Activated CD4-positive, alpha-beta T cell treated with anti-CD3 and anti-CD28 coated beads for 36 hours (primary cell): Measurements from ENCODE around the gene GALNT7. TPM values are rescaled to one million over a fixed set of nuclear protein-coding genes. Genes with fewer than 3 reads are reported as not detected.
A peak's percentile ranks its signal among the peaks of the same experiment; 100 is the strongest.

Source experiments
- ATAC-seq: fragments of 200-7000 bp; cut with Tn5 transposase; one replicate; pipeline ENCODE4 v1.10.0; 2021; ENCODE audit warnings: mild to moderate bottlenecking, moderate library complexity
- CTCF ChIA-PET: fragments of 350-600 bp; sonication (Branson Sonifier 250); formaldehyde crosslinking; loops from one replicate; lab custom pipeline; 2021; ENCODE audit warnings: antibody characterized with exemption; lab: Charles Lee
- POLR2A ChIA-PET: fragments of 350-600 bp; sonication (Branson Sonifier 250); formaldehyde crosslinking; loops from one replicate; lab custom pipeline; 2021; ENCODE audit warnings: antibody characterized with exemption, inconsistent platforms; lab: Charles Lee
- DNase-seq: peaks from one replicate; pipeline ENCODE4 v3.0.0-alpha.2; 2020
- H3K27ac Mint-ChIP-seq: one replicate; pipeline ENCODE4 v1.8.0; 2021; ENCODE audit warnings: mixed read lengths
- H3K27me3 Mint-ChIP-seq: one replicate; pipeline ENCODE4 v1.8.0; 2021; ENCODE audit warnings: mixed read lengths
- H3K36me3 Mint-ChIP-seq: one replicate; pipeline ENCODE4 v1.8.0; 2021; ENCODE audit warnings: low read depth, mixed read lengths
- H3K4me1 Mint-ChIP-seq: one replicate; pipeline ENCODE4 v1.8.0; 2021; ENCODE audit warnings: mixed read lengths
- H3K4me3 Mint-ChIP-seq: one replicate; pipeline ENCODE4 v1.8.0; 2021; ENCODE audit warnings: mild to moderate bottlenecking, moderate library complexity, mixed read lengths
- H3K9me3 Mint-ChIP-seq: one replicate; pipeline ENCODE4 v1.8.0; 2021; ENCODE audit warnings: low read depth, mixed read lengths
- intact Hi-C, 2 experiments: fragments of 100-400 bp; cut with DNase I in 1 of 2; cut with micrococcal nuclease in 1 of 2; formaldehyde crosslinking; loops; one replicate each; pipeline versions ENCODE4 v1.14.2 to v1.15.1; 2022 to 2024; cut with DNase I, micrococcal nuclease
- microRNA-seq: library from miRNA; unstranded; fragments of <30 nt; microRNA quantifications from one replicate; pipeline ENCODE4 v1.2.0, GENCODE V29; 2021; ENCODE audit warnings: borderline replicate concordance
- total RNA-seq, 2 experiments: library from RNA; stranded (reverse); gene quantifications; one replicate each; pipeline ENCODE4 v1.2.3, GENCODE V29; 2021

Gene GALNT7
- total RNA-seq, 2 experiments from 2014 or later = 11.4 to 15.1 TPM

DNA sequence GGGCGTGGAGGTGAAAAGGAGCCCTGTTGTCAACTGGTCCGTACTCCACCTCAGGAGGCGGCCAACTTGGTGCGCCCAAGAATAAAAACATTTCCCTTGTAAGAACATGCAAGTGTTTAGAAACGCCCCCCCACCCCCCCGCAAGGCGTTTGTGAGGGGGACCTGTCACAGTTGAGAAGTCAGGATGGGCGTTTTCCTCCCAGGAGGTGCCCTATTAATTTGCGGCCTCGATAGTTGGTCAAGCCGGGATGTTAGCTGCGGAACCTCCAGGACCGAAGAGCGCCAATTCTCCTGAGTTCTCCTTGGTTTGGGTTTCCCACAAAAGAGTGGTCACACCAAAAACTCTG lies 201.5 kb downstream of the GALNT7 start:
- peaks cover 14% of the 10 kb centered on the region for H3K36me3 Mint-ChIP-seq
- H3K9me3 Mint-ChIP-seq = no peaks in the 10 kb centered on the region

DNA sequence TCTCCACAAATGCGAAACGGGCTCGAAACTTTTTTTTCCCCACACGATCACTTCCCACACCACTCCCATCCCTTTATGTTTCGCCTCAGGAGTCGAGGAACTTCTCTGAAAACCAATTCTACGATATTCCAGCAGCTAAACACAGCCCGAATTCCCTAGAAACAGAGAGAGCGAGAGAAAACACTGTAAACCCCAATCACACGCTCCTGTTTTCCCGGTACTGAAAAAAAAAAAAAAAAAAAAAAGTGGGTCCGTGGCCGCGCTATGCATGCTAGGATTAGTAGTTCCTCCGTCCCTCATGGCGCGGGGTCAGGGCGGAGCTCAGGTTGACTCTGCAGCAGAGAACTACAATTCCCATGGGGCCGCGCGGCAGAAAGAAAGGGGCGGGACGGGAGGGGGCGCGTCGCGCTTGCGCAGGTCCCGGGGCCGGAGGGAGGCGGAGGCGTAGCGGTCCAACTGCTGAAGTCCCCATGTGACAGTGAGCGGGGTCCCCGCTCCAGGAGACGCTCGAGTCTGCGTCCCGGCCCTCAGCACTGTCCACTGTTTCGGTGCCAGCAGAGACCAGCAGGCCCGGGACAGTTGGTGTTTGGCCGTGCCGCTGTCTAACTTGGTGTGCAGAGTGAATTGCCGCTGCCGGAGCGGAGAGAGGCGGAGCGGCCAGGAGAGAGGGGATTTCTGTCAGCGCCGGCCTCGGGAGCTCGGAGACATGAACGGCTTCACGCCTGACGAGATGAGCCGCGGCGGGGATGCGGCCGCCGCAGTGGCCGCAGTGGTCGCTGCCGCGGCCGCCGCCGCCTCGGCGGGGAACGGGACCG lies 202.1 kb downstream of the GALNT7 start, which contains the start of gene SAP30:
Gene SAP30 (plus strand): TSS at position 478 of the 815 bp plus-strand sequence. CDS start 229 bp downstream, at position 707.
- CTCF ChIA-PET = interaction anchor here (0.7 to 3.1 kb wide), 6 partner anchors 37 to 173 kb away, joined by 3 to 15 read pairs (median 4); partner anchors contain the start of gene HMGB2
- H3K27me3 Mint-ChIP-seq = peaks cover 8% of the 10 kb centered on the region
- peak within 1 kb of the TSS; percentile 100 for H3K27ac Mint-ChIP-seq
- H3K4me3 Mint-ChIP-seq = peak within 1 kb of the TSS; percentile 93
- H3K4me1 Mint-ChIP-seq = peaks cover 31% of the 10 kb centered on the region
- intact Hi-C loops = loop anchor here (1.0 to 2.0 kb wide), 5 partner anchors 36 to 913 kb away; partner anchors contain the start of genes CEP44 (in 2 of the 2), FBXO8 (in 2 of the 2), HMGB2 (in 2 of the 2) and GALNT7 (in 1 of the 2)
- POLR2A ChIA-PET = interaction anchor here (0.5 to 3.8 kb wide), 8 partner anchors 17 to 159 kb away, joined by 3 to 107 read pairs (median 3); partner anchors contain the start of gene HMGB2
- DNase-seq = peak; percentile 99
- H3K9me3 Mint-ChIP-seq = no peaks in the 10 kb centered on the region
- peaks cover 15% of the 10 kb centered on the region for H3K36me3 Mint-ChIP-seq
- peak; percentile 88 for ATAC-seq

More for the DNA sequence above, 201.5 kb downstream of the GALNT7 start:
- ChIA-PET POLR2A (interaction anchor here (0.5 to 3.8 kb wide), 7 partner anchors 8 to 49 kb away, joined by 3 to 107 read pairs (median 3); partner anchors contain the start of gene HMGB2), CTCF (interaction anchor here (0.7 to 3.1 kb wide), 5 partner anchors 15 to 84 kb away, joined by 3 to 15 read pairs (median 3); partner anchors contain the start of gene HMGB2)
- ATAC-seq = peak; percentile 14
- H3K27me3 Mint-ChIP-seq = peaks cover 8% of the 10 kb centered on the region
- intact Hi-C loops = loop anchor here (1.0 to 2.0 kb wide), 5 partner anchors 36 to 913 kb away; partner anchors contain the start of genes CEP44 (in 2 of the 2), FBXO8 (in 2 of the 2), HMGB2 (in 2 of the 2) and GALNT7 (in 1 of the 2)
- peaks cover 37% of the 10 kb centered on the region for H3K4me1 Mint-ChIP-seq
- peak; percentile 77 for DNase-seq
- H3K27ac Mint-ChIP-seq = peak overlapping the region; percentile 100
- H3K4me3 Mint-ChIP-seq = peak overlapping the region; percentile 93

DNA sequence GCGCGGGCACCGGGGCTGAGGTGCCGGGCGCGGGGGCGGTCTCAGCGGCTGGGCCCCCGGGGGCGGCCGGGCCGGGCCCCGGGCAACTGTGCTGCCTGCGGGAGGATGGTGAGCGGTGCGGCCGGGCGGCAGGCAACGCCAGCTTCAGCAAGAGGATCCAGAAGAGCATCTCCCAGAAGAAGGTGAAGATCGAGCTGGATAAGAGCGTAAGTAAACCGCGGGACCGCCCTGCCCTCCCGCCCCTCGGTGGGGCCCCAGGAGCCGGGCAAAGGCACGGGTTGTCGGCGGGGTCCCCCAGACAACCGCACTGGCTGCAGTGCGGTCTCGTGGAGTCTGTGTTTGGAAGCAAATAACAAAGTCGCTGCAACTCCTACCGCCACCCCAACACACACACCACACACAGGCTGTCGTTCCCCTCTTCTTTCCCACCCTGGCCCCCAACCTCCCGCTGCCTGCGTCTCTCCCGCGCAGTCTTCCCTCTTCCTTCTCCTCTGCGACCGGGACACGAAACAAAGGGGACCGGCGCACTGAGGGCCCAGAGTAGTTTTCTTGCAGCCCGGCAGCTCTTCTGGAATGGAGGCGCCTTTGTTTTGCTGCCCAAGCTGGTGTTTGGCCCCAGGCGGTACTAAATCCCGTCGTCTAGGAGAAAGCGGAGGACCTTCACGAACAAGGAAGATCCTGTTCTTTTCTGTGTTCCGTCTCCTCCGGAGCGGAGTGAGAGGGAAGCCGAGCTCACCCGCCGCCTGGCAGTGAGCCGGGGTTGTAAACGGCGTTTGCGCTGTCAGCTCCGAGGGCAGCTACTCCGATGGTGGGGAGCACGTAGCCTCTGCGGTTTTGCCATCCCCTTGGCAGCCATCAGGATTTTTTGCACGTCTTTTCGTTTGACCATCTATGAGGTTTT lies 202.9 kb downstream of the GALNT7 start:
- peaks cover 19% of the 10 kb centered on the region for H3K36me3 Mint-ChIP-seq
- POLR2A ChIA-PET = interaction anchor here (0.6 to 3.8 kb wide), 5 partner anchors 9 to 911 kb away, joined by 3 to 107 read pairs (median 3); partner anchors contain the start of gene HMGB2
- peaks cover 8% of the 10 kb centered on the region for H3K27me3 Mint-ChIP-seq
- DNase-seq (peak; percentile 63), ATAC-seq (peak; percentile 1)
- CTCF ChIA-PET = interaction anchor here (0.6 to 3.1 kb wide), 12 partner anchors 10 to 1735 kb away, joined by 3 to 15 read pairs (median 3); partner anchors contain the start of gene HMGB2
- intact Hi-C loops = loop anchor here in 1 of 2 experiments (2.0 kb wide), 2 partner anchors 45 to 911 kb away; partner anchors contain the start of genes CEP44 and FBXO8
- peak overlapping the region; percentile 93 for H3K4me3 Mint-ChIP-seq
- H3K27ac Mint-ChIP-seq = peak overlapping the region; percentile 65
- no peaks in the 10 kb centered on the region for H3K9me3 Mint-ChIP-seq
- peaks cover 26% of the 10 kb centered on the region for H3K4me1 Mint-ChIP-seq

Small RNAs within 50 kb of the gene (microRNA-seq; reads per million reads assigned to microRNA genes)
- 3.2 reads per million for gene MIR548T

Other genes starting within 250 kb of the GALNT7 start
- gene HMGB2, start 165.5 kb downstream of the GALNT7 start, total RNA-seq = 100 to 1,000 TPM; 608 to 661 TPM
- gene SAP30, start 202.1 kb downstream of the GALNT7 start, total RNA-seq = 10 to 100 TPM; 22.0 to 29.3 TPM
- gene SCRG1, start 230.3 kb downstream of the GALNT7 start, total RNA-seq = not detected